HepG2 (cell line): Measurements from ENCODE around the gene UCHL3. TPM values are rescaled to one million over a fixed set of nuclear protein-coding genes. Genes with fewer than 3 reads are reported as not detected.

Experiments
- BCLAF1 ChIP-seq: fragments of 450-650 bp; IDR thresholded peaks from 2 replicates; pipeline ENCODE4 v1.6.1; 2017; ENCODE audit warnings: mild to moderate bottlenecking
- CREM ChIP-seq, 2 experiments: sonication (generic) in 1 of 2; formaldehyde crosslinking in 1 of 2; IDR thresholded peaks; 2 replicates each; pipeline versions ENCODE4 v1.4.0 to v1.6.1; 2016 to 2020; ENCODE audit warnings: antibody characterized with exemption in 1 of 2, mild to moderate bottlenecking in 1 of 2, missing genetic modification reagents in 1 of 2
- DMAP1 ChIP-seq: IDR thresholded peaks from 2 replicates; pipeline ENCODE4 v1.6.1; 2016
- GATA4 ChIP-seq: sonication (generic); IDR thresholded peaks from 2 replicates; pipeline ENCODE4 v1.6.1; 2016; ENCODE audit warnings: antibody characterized with exemption, low read depth, borderline replicate concordance
- GPN1 ChIP-seq: sonication (generic); formaldehyde crosslinking; IDR thresholded peaks from 2 replicates; pipeline ENCODE4 v1.5.1; 2020; ENCODE audit warnings: missing genetic modification reagents, borderline replicate concordance
- HOXA3 ChIP-seq: sonication (generic); formaldehyde crosslinking; IDR thresholded peaks from 2 replicates; pipeline ENCODE4 v1.5.0; 2020; ENCODE audit warnings: missing genetic modification reagents
- LRRFIP1 ChIP-seq: sonication (generic); formaldehyde crosslinking; conservative IDR thresholded peaks from 2 replicates; pipeline ENCODE4 v1.4.0; 2020; ENCODE audit warnings: missing genetic modification reagents
- MIER2 ChIP-seq: IDR thresholded peaks from 2 replicates; pipeline ENCODE4 v1.6.1; 2016; ENCODE audit warnings: missing biosample characterization, missing genetic modification reagents
- MIXL1 ChIP-seq: IDR thresholded peaks from 2 replicates; pipeline ENCODE4 v1.6.1; 2016
- MXI1 ChIP-seq: IDR thresholded peaks from 3 replicates; pipeline ENCODE4 v1.6.1; 2012; ENCODE audit warnings: low read depth, low read length, inconsistent platforms, borderline replicate concordance
- SAFB2 ChIP-seq: sonication (generic); formaldehyde crosslinking; IDR thresholded peaks from 2 replicates; pipeline ENCODE4 v1.5.1; 2020; ENCODE audit warnings: missing genetic modification reagents, low read depth, mild to moderate bottlenecking, borderline replicate concordance
- ZNF235 ChIP-seq: sonication (generic); formaldehyde crosslinking; IDR thresholded peaks from 2 replicates; pipeline ENCODE4 v1.8.1; 2023; ENCODE audit warnings: mild to moderate bottlenecking, missing genetic modification reagents, borderline replicate concordance
- ZNF329 ChIP-seq: sonication (generic); formaldehyde crosslinking; IDR thresholded peaks from 2 replicates; pipeline ENCODE4 v1.9.0; 2021; ENCODE audit warnings: low read depth, mild to moderate bottlenecking, missing genetic modification reagents
- ZNF496 ChIP-seq: sonication (generic); formaldehyde crosslinking; IDR thresholded peaks from 2 replicates; pipeline ENCODE4 v1.8.1; 2023; ENCODE audit warnings: mild to moderate bottlenecking, moderate library complexity, missing genetic modification reagents; ENCODE audit not compliant: insufficient replicate concordance
- ZNF775 ChIP-seq: sonication (generic); formaldehyde crosslinking; IDR thresholded peaks from 2 replicates; pipeline ENCODE4 v1.4.0; 2020; ENCODE audit warnings: missing genetic modification reagents, mild to moderate bottlenecking, moderate library complexity, borderline replicate concordance
- ZNF839 ChIP-seq: sonication (generic); formaldehyde crosslinking; IDR thresholded peaks from 2 replicates; pipeline ENCODE4 v1.4.0; 2020; ENCODE audit warnings: missing genetic modification reagents, mild to moderate bottlenecking, borderline replicate concordance
- ZUFSP ChIP-seq: sonication (generic); formaldehyde crosslinking; IDR thresholded peaks from 2 replicates; pipeline ENCODE4 v1.9.0; 2021; ENCODE audit warnings: missing genetic modification reagents, mild to moderate bottlenecking, borderline replicate concordance
- polyA plus RNA-seq, 8 experiments: library from polyadenylated mRNA; depleted of rRNA in 3 of 8; stranded (reverse) in 7 of 8; unstranded in 1 of 8; fragments of >200 nt; fragmentation: Illumina TruSeq in 4 of 8; extraction: Trizol in 4 of 8; gene quantifications; 2 replicates each; pipeline versions ENCODE4 v1.2.1 to v1.2.3, GENCODE V29; 2011 to 2016; ENCODE audit warnings: low read depth in 4 of 8, missing spikeins in 1 of 8, mixed read lengths in 1 of 8; ENCODE audit not compliant: insufficient read depth in 1 of 8
- total RNA-seq, 5 experiments: library from RNA; depleted of rRNA; stranded (reverse); fragments of >200 nt; fragmentation: Illumina TruSeq; extraction: Trizol; gene quantifications; 2 replicates each; pipeline ENCODE4 v1.2.3, GENCODE V29; 2016; ENCODE audit warnings: low read depth in 1 of 5

The UCHL3 gene
- total and polyA plus RNA-seq, 2 of the 13 experiments (the other 11 are each of a cell fraction or from before 2014, with no cell fraction given), result 36.2 to 93.3 TPM

GRCh38 chr13:75636436-75637180 lies 87.0 kb downstream of the UCHL3 start (continued):
- no peak for TF ChIP-seq MXI1
- no peak for TF ChIP-seq MIXL1 (CRISPR knock-in tag)
- no peak for TF ChIP-seq GPN1 (CRISPR knock-in tag)
- no peak for TF ChIP-seq GATA4
- TF ChIP-seq MIER2 (CRISPR knock-in tag), result no peak
- no peak for TF ChIP-seq ZNF839 (CRISPR knock-in tag)
- TF ChIP-seq ZNF235 (CRISPR knock-in tag), result 0 out of 2 replicates have a peak, but pooled peaks have one; percentile 6
- no peak for TF ChIP-seq ZNF329 (CRISPR knock-in tag)
- no peak; the same call in 1 of the 2 replicates for TF ChIP-seq SAFB2 (CRISPR knock-in tag)
- no peak for TF ChIP-seq CREM (IDR thresholded peaks at IDR 0.05)
- no peak for TF ChIP-seq CREM (CRISPR knock-in tag; IDR thresholded peaks at IDR 0.05)
- no peak for TF ChIP-seq ZNF775 (CRISPR knock-in tag)
- TF ChIP-seq DMAP1 (CRISPR knock-in tag), result peak; percentile 70; the same call in 1 of the 2 replicates
- no peak for TF ChIP-seq LRRFIP1
- TF ChIP-seq ZNF496, result no peak
- no peak for TF ChIP-seq HOXA3 (CRISPR knock-in tag)
- no peak for TF ChIP-seq ZUFSP
- no peak for TF ChIP-seq BCLAF1
